ENCODE data around the gene TMED4. TPM values are rescaled to one million over a fixed set of nuclear protein-coding genes. Genes with fewer than 3 reads are reported as not detected.

Gene TMED4
- total and polyA plus RNA-seq, 2 experiments from 2014 or later, result 43.5 to 98.5 TPM

- Mint-ChIP-seq H3K27me3 (ENCODE audit: insufficient read depth, low read depth, poor library complexity) (peaks cover 11% of the 10 kb centered on the region), H3K4me1 (peaks cover 17% of the 10 kb centered on the region), H3K27ac (peak overlapping the region; percentile 97), H3K36me3 (ENCODE audit: low read depth) (peaks cover 6% of the 10 kb centered on the region), H3K4me3 (peak overlapping the region; percentile 87), H3K9me3 (no peaks in the 10 kb centered on the region; the same call in 2 of the 3 replicates)
- Histone ChIP-seq H3K36me3 (ENCODE audit: insufficient read depth) (no peaks in the 10 kb centered on the region), H3K79me2 (replicated peaks; ENCODE audit: insufficient read depth) (peaks cover 54% of the 10 kb centered on the region), H3K27ac (ENCODE audit: low read depth) (peak overlapping the region; percentile 97), H2AFZ (peak overlapping the region; percentile 72; the same call in 1 of the 2 replicates), H3K4me2 (peak overlapping the region; percentile 88), H3K4me3 (peak overlapping the region; percentile 81), H3K4me1 (ENCODE audit: insufficient read depth) (no peaks in the 10 kb centered on the region; the same call in none of the 2 replicates), H3F3A (replicated peaks; ENCODE audit: low read depth) (0 out of 2 replicates have a peak, but pooled peaks cover 4% of the 10 kb centered on the region), H3K27me3 (ENCODE audit: insufficient read depth) (no peaks in the 10 kb centered on the region), H4K20me1 (replicated peaks; ENCODE audit: insufficient read depth) (no peaks in the 10 kb centered on the region), H3K9me2 (ENCODE audit: insufficient read depth) (no peaks in the 10 kb centered on the region)
- DNase-seq (ENCODE audit: low spot score) (no peak), ATAC-seq (peak; percentile 2; the same call in 2 of the 3 replicates)
- TF ChIP-seq STAT1 (IDR thresholded peaks at IDR 0.05; ENCODE audit: unreplicated experiment), result no peak
- no peak for TF ChIP-seq ZNF331 (CRISPR knock-in tag; IDR thresholded peaks at IDR 0.05; ENCODE audit: low read depth)
- no peak for TF ChIP-seq REST (IDR thresholded peaks at IDR 0.05; ENCODE audit: unreplicated experiment)
- TF ChIP-seq EZH2phosphoT487 (IDR thresholded peaks at IDR 0.05; ENCODE audit: unreplicated experiment), result no peak
- no peak for TF ChIP-seq CTCF (conservative IDR thresholded peaks at IDR 0.05; ENCODE audit: low read depth in 2 of 2)
- no peak for TF ChIP-seq NANOG (IDR thresholded peaks at IDR 0.05; ENCODE audit: borderline replicate concordance)
- TF ChIP-seq POLR2AphosphoS5 (IDR thresholded peaks at IDR 0.05; ENCODE audit: low read depth), result no peak
- no peak for TF ChIP-seq JUNB (IDR thresholded peaks at IDR 0.05; ENCODE audit: unreplicated experiment)
Observed at GRCh38 chr7:44607141-44608068, 25.4 kb upstream of the TMED4 start.
